Parathyroid adenoma (tissue), 2 donors: ENCODE measurements around the gene TNN.
"Not testable (repeated sequence)": the region's sequence is repeated elsewhere in the genome, so short reads cannot be mapped to it uniquely, and the experiment has no call there.

Experiments used
- H2AFZ ChIP-seq: fragments of 300-600 bp; sonication (generic); one replicate; pipeline ENCODE4 v1.7.0; 2017; ENCODE audit warnings: antibody characterized with exemption, mild to moderate bottlenecking
- H3K27ac ChIP-seq: fragments of 300-600 bp; sonication (generic); one replicate; pipeline ENCODE4 v1.7.0; 2017
- H3K27me3 ChIP-seq: fragments of 300-600 bp; sonication (generic); one replicate; pipeline ENCODE4 v1.7.0; 2017; ENCODE audit warnings: low read length; ENCODE audit not compliant: control insufficient read depth, insufficient read depth
- H3K36me3 ChIP-seq: fragments of 300-600 bp; sonication (generic); one replicate; pipeline ENCODE4 v1.7.0; 2017; ENCODE audit warnings: low read length; ENCODE audit not compliant: control insufficient read depth, insufficient read depth
- H3K4me1 ChIP-seq: fragments of 300-600 bp; sonication (generic); one replicate; pipeline ENCODE4 v1.7.0; 2017; ENCODE audit warnings: control low read depth
- H3K4me2 ChIP-seq: fragments of 300-600 bp; sonication (generic); one replicate; pipeline ENCODE4 v1.7.0; 2017; ENCODE audit warnings: low read length
- H3K4me3 ChIP-seq: fragments of 300-600 bp; sonication (generic); one replicate; pipeline ENCODE4 v1.7.0; 2017; ENCODE audit warnings: low read depth, low read length
- H3K79me2 ChIP-seq: fragments of 300-600 bp; sonication (generic); one replicate; pipeline ENCODE4 v1.7.0; 2017; ENCODE audit warnings: control low read depth
- H3K9ac ChIP-seq: fragments of 300-600 bp; sonication (generic); one replicate; pipeline ENCODE4 v1.7.0; 2017; ENCODE audit warnings: mild to moderate bottlenecking
- H3K9me3 ChIP-seq: fragments of 300-600 bp; sonication (generic); one replicate; pipeline ENCODE4 v1.7.0; 2017; ENCODE audit warnings: low read length; ENCODE audit not compliant: control insufficient read depth
- TF ChIP-seq, protein P1 (sequence below): fragments of 300-600 bp; sonication (generic); IDR thresholded peaks from one replicate; pipeline ENCODE4 v1.7.0; 2017; ENCODE audit warnings: antibody characterized with exemption, mild to moderate bottlenecking
- donor health status: primary hyperparathyroidism.

Gene TNN

GRCh38 chr1:175067362-175068106 lies at the start of gene TNN:
TSS of gene TNN (plus strand) at chr1:175067833. CDS start at chr1:175077419, 9,586 bp downstream.
- Histone ChIP-seq H3K36me3 (no peaks in the 10 kb centered on the region), H3K27me3 (no peaks in the 10 kb centered on the region), H3K4me1 (peaks cover 2% of the 10 kb centered on the region), H3K27ac (no peak within 1 kb of the TSS), H3K4me2 (no peak within 1 kb of the TSS), H2AFZ (no peak within 1 kb of the TSS), H3K4me3 (no peak within 1 kb of the TSS), H3K9me3 (no peaks in the 10 kb centered on the region), H3K9ac (no peak within 1 kb of the TSS), H3K79me2 (no peaks in the 10 kb centered on the region)
- TF ChIP-seq, protein P1, sequence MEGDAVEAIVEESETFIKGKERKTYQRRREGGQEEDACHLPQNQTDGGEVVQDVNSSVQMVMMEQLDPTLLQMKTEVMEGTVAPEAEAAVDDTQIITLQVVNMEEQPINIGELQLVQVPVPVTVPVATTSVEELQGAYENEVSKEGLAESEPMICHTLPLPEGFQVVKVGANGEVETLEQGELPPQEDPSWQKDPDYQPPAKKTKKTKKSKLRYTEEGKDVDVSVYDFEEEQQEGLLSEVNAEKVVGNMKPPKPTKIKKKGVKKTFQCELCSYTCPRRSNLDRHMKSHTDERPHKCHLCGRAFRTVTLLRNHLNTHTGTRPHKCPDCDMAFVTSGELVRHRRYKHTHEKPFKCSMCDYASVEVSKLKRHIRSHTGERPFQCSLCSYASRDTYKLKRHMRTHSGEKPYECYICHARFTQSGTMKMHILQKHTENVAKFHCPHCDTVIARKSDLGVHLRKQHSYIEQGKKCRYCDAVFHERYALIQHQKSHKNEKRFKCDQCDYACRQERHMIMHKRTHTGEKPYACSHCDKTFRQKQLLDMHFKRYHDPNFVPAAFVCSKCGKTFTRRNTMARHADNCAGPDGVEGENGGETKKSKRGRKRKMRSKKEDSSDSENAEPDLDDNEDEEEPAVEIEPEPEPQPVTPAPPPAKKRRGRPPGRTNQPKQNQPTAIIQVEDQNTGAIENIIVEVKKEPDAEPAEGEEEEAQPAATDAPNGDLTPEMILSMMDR = no peak

DNA sequence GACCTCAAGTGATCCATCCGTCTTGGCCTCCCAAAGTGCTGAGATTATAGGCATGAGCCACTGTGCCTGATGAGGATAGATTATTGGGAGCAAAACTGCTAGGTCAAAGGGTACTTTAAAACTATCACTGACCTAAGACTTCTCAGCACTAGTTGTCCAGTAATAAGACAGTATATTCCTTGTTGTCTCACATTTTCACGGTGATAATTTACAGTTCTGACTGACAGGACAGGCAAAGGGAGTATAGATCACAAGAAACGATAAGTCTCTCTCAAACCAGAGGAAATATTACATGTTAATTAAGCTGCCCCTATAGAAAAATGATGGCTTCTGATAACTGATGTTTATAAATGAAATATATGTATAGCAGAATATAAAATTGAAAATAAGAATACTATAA lies 48.1 kb upstream of the TNN start:
- H3K9me3 ChIP-seq = no peaks in the 10 kb centered on the region
- no peak overlapping the region for H3K4me3 ChIP-seq
- H3K27ac ChIP-seq = no peak overlapping the region
- H3K36me3 ChIP-seq = no peaks in the 10 kb centered on the region
- TF ChIP-seq, protein P1 = no peak
- no peaks in the 10 kb centered on the region for H3K27me3 ChIP-seq
- peaks cover 2% of the 10 kb centered on the region for H3K79me2 ChIP-seq
- H3K4me2 ChIP-seq = no peak overlapping the region
- H3K4me1 ChIP-seq = no peaks in the 10 kb centered on the region
- no peak overlapping the region for H2AFZ ChIP-seq
- no peak overlapping the region for H3K9ac ChIP-seq

- no peaks in the 10 kb centered on the region for H3K27me3 ChIP-seq
- TF ChIP-seq, protein P1 = no peak
These were observed 44.4 kb upstream of the TNN start, which contains the start of gene MRPS14 for GRCh38 chr1:175023043-175023921. TSS of gene MRPS14 (minus strand) at chr1:175023425. CDS start at chr1:175023408, 17 bp downstream.

DNA sequence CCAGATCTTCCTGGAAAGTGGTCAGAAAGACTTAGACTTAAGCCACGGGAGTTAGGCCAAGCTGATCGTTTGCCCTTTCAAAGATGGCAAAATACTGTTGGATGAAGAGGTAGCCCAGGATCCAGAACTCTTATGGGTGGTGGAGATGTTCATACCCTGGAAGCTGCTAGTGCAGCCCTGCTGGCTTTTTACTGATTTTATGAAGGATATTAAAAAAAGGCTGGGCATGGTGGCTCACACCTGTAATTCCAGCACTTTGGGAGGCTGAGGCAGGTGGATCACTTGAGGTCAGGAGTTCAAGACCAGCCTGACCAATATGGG lies 43.8 kb upstream of the TNN start:
- peak overlapping the region; percentile 90 for H2AFZ ChIP-seq
- not testable (repeated sequence) for H3K36me3 ChIP-seq, H3K79me2 ChIP-seq, H3K9ac ChIP-seq, H3K27me3 ChIP-seq, H3K9me3 ChIP-seq, H3K4me1 ChIP-seq
- H3K4me2 ChIP-seq = peak overlapping the region; percentile 66
- H3K27ac ChIP-seq = peak overlapping the region; percentile 75
- peak overlapping the region; percentile 94 for H3K4me3 ChIP-seq

More at GRCh38 chr1:175023043-175023921, 44.4 kb upstream of the TNN start, which contains the start of gene MRPS14:
- Histone ChIP-seq H3K36me3 (no peaks in the 10 kb centered on the region), H3K79me2 (peaks cover 2% of the 10 kb centered on the region), H3K9ac (peak within 1 kb of the TSS; percentile 12), H3K9me3 (no peaks in the 10 kb centered on the region), H3K27ac (peak within 1 kb of the TSS; percentile 75), H3K4me1 (no peaks in the 10 kb centered on the region), H3K4me3 (peak within 1 kb of the TSS; percentile 94), H3K4me2 (peak within 1 kb of the TSS; percentile 66), H2AFZ (peak within 1 kb of the TSS; percentile 90)

- H3K27ac ChIP-seq = no peak overlapping the region
- H3K4me2 ChIP-seq = no peak overlapping the region
- TF ChIP-seq, protein P1 = no peak
- H3K4me1 ChIP-seq = no peaks in the 10 kb centered on the region
- no peaks in the 10 kb centered on the region for H3K27me3 ChIP-seq
- H3K4me3 ChIP-seq = no peak overlapping the region
- H3K9me3 ChIP-seq = no peaks in the 10 kb centered on the region
- peaks cover 2% of the 10 kb centered on the region for H3K79me2 ChIP-seq
- H3K36me3 ChIP-seq = no peaks in the 10 kb centered on the region
- H2AFZ ChIP-seq = no peak overlapping the region
- no peak overlapping the region for H3K9ac ChIP-seq
These were observed 42.9 kb upstream of the TNN start for GRCh38 chr1:175024773-175025172.
